ENCODE results near the gene PPP1R14C. TPM values are rescaled to one million over a fixed set of nuclear protein-coding genes. Genes with fewer than 3 reads are reported as not detected.

The PPP1R14C gene
- total RNA-seq, 1 experiment from 2014 or later: 12.1 TPM

DNA sequence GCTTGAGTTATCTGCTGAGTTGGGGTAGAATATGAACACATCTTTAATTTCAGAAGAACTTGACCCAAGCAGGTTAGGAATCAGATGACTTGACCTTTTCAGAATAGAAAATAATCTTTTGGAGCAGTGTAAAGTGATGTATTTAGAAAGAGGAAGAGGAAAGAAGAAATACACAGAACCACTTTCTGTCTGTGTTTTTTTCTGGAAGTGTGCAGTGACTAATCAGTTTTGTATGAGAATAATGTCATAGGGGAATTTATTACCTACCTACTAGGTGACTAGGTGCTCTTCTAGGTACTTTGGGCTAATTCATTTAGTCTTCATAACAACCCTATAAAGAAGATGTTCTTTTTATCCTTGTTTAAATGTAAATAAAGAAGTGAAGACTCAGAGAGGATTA is 3.0 kb downstream of the PPP1R14C start:
- no TSS peak for BruUV-seq (replicated peaks)
- H2AFZ ChIP-seq: no peak overlapping the region
- peak in 1 of 2 experiments; percentile 88 for DNase-seq
- H3K4me1 ChIP-seq (replicated peaks; ENCODE audit: insufficient read depth): peaks cover 49% of the 10 kb centered on the region
- H3F3A ChIP-seq (ENCODE audit: insufficient read depth, low read depth): peaks cover 27% of the 10 kb centered on the region
- peak overlapping the region; percentile 92 for H3K4me2 ChIP-seq
- peak overlapping the region; percentile 76; the same call in 1 of the 2 replicates for H3K4me3 ChIP-seq
- TF ChIP-seq EZH2 (IDR thresholded peaks at IDR 0.05; ENCODE audit: low read depth): no peak
- TF ChIP-seq CTCF (conservative IDR thresholded peaks at IDR 0.05): no peak
- H3K27ac ChIP-seq: peak overlapping the region; percentile 90
- peaks cover 60% of the 10 kb centered on the region for H3K79me2 ChIP-seq (ENCODE audit: low read depth)
- H3K36me3 ChIP-seq (ENCODE audit: low read depth): no peaks in the 10 kb centered on the region
- no peaks in the 10 kb centered on the region for H3K9me3 ChIP-seq (ENCODE audit: insufficient read depth, low read depth)
- POLR2A ChIA-PET (ENCODE audit: unreplicated experiment): interaction anchor here (0.5 kb wide), 1 partner anchor 1940 kb away, joined by 4 read pairs; no protein-coding TSS in a partner anchor
- CTCF ChIA-PET: no interaction called here
- no peaks in the 10 kb centered on the region for H3K27me3 ChIP-seq (ENCODE audit: insufficient read depth, low read depth)
- intact Hi-C loops (cut with micrococcal nuclease; ENCODE audit: unreplicated experiment): loop anchor here (2.0 kb wide), 1 partner anchor 189 kb away; no protein-coding TSS in a partner anchor
- no peaks in the 10 kb centered on the region for H3K9me2 ChIP-seq (ENCODE audit: insufficient read depth)
- no peaks in the 10 kb centered on the region for H4K20me1 ChIP-seq (ENCODE audit: insufficient read depth)

DNA sequence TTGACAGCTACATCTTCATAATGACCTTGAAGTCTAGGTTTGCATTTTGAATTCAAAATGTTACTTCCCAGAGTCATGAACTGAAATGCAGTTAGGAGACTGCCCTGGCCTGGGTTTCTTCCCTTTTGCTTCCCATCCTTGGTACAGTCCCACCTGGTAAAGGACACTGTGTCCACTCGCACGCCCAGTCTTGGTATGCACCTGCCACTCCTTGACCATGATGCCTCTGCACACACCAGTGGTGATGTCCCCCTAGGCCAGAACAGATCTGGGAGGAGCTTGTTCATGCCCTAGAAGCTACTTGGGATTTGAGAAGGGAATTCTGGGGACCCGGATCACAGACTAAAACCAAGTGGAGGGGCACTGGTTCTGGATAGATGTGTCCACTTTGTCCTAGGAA is 3.6 kb downstream of the PPP1R14C start:
- Histone ChIP-seq H3K9me3 (ENCODE audit: insufficient read depth, low read depth) (no peaks in the 10 kb centered on the region), H3F3A (ENCODE audit: insufficient read depth, low read depth) (peaks cover 27% of the 10 kb centered on the region), H3K4me2 (peak overlapping the region; percentile 92), H3K27me3 (ENCODE audit: insufficient read depth, low read depth) (no peaks in the 10 kb centered on the region), H3K4me1 (replicated peaks; ENCODE audit: insufficient read depth) (peaks cover 45% of the 10 kb centered on the region), H3K9me2 (ENCODE audit: insufficient read depth) (no peaks in the 10 kb centered on the region), H2AFZ (no peak overlapping the region), H3K79me2 (ENCODE audit: low read depth) (peaks cover 63% of the 10 kb centered on the region), H3K27ac (peak overlapping the region; percentile 90), H3K36me3 (ENCODE audit: low read depth) (no peaks in the 10 kb centered on the region), H3K4me3 (0 out of 2 replicates have a peak overlapping the region, but pooled peaks have one; percentile 76), H4K20me1 (ENCODE audit: insufficient read depth) (no peaks in the 10 kb centered on the region)
- ChIA-PET POLR2A (ENCODE audit: unreplicated experiment) (no interaction called here), CTCF (no interaction called here)
- intact Hi-C loops (cut with micrococcal nuclease; ENCODE audit: unreplicated experiment): no loop called here
- DNase-seq: peak; percentile 22 to 55
- no peak for TF ChIP-seq EZH2 (IDR thresholded peaks at IDR 0.05; ENCODE audit: low read depth)
- TF ChIP-seq CTCF (conservative IDR thresholded peaks at IDR 0.05): no peak
- BruUV-seq (replicated peaks): no TSS peak

DNA sequence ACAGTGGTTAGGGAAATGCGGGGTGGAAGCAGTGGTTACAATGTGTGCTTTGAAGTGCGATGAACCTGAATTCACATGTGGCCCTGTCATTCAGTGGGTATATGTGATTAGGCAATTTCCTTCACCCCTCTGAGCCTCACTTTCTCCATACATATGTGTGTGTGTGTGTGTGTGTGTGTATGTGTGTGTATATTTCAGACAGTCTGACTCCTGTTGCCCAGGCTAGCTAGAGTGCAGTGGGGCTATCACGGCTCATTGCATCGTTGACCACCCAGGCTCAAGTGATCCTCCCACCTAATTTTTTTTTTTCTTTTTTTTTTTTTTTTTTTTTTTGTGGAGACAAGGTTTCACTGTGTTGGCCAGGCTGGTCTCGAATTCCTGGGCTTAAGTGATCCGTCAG is 6.3 kb downstream of the PPP1R14C start:
- Histone ChIP-seq H3K9me3 (ENCODE audit: insufficient read depth, low read depth) (no peaks in the 10 kb centered on the region), H3K4me3 (no peak overlapping the region), H3K36me3 (ENCODE audit: low read depth) (no peaks in the 10 kb centered on the region), H3K27ac (no peak overlapping the region), H3F3A (ENCODE audit: insufficient read depth, low read depth) (peaks cover 27% of the 10 kb centered on the region), H2AFZ (no peak overlapping the region), H3K4me2 (no peak overlapping the region), H4K20me1 (ENCODE audit: insufficient read depth) (no peaks in the 10 kb centered on the region), H3K79me2 (ENCODE audit: low read depth) (peaks cover 56% of the 10 kb centered on the region), H3K27me3 (ENCODE audit: insufficient read depth, low read depth) (no peaks in the 10 kb centered on the region), H3K4me1 (replicated peaks; ENCODE audit: insufficient read depth) (peaks cover 38% of the 10 kb centered on the region), H3K9me2 (ENCODE audit: insufficient read depth) (no peaks in the 10 kb centered on the region)
- BruUV-seq (replicated peaks): no TSS peak
- ChIA-PET CTCF (no interaction called here), POLR2A (ENCODE audit: unreplicated experiment) (no interaction called here)
- TF ChIP-seq CTCF (conservative IDR thresholded peaks at IDR 0.05) (no peak), EZH2 (IDR thresholded peaks at IDR 0.05; ENCODE audit: low read depth) (no peak)
- intact Hi-C loops (cut with micrococcal nuclease; ENCODE audit: unreplicated experiment): no loop called here
- DNase-seq: no peak

Data from PC-9 (cell line).